Motor neuron (in vitro differentiated cells): Measurements from ENCODE around the gene PTGIR. TPM values are rescaled to one million over a fixed set of nuclear protein-coding genes. Genes with fewer than 3 reads are reported as not detected.

Experiments used
- ATAC-seq, 8 experiments: fragments of 200-7000 bp; cut with Tn5 transposase; replicated peaks in 6 of 8; 2 replicates each; pipeline ENCODE4 v1.8.0; 2021; ENCODE audit warnings: mild to moderate bottlenecking in 8 of 8, moderate library complexity in 8 of 8
- H3K27ac ChIP-seq, 2 donors: fragments of 250-450 bp; sonication (Bioruptor Pico); 2 replicates each; pipeline ENCODE4 v1.9.0; 2021; ENCODE audit warnings: antibody characterized with exemption in 2 of 2, mild to moderate bottlenecking in 2 of 2, moderate library complexity in 1 of 2
- H3K4me1 ChIP-seq, 2 donors: fragments of 250-450 bp; sonication (Bioruptor Pico); replicated peaks in 1 of 2; 2 replicates each; pipeline ENCODE4 v1.6.1; 2021; ENCODE audit warnings: antibody characterized with exemption in 2 of 2, mild to moderate bottlenecking in 2 of 2, moderate library complexity in 1 of 2
- H3K4me3 ChIP-seq, 5 donors: fragments of 250-450 bp; sonication (Bioruptor Pico); 2 replicates each; pipeline ENCODE4 v1.9.0; 2021; ENCODE audit warnings: antibody characterized with exemption in 5 of 5, mild to moderate bottlenecking in 5 of 5, moderate library complexity in 4 of 5
- WGBS, 10 experiments: fragments of 450-650 bp; shearing (Covaris generic); methylation state at CpG; one replicate each; pipeline ENCODE4 v1.0.0; 2022; 5-methylcytosine and 5-hydroxymethylcytosine counted together
- in situ Hi-C, 9 experiments: fragments of 400-800 bp; cut with MboI; loops; one replicate each; pipeline ENCODE4 v1.15.0; 2021; ENCODE audit warnings: low sequenced_read_pairs in 9 of 9, low pct_unique_long_range_greater_than_20kb in 2 of 9; ENCODE audit not compliant: unreplicated experiment in 9 of 9
- total RNA-seq, 8 experiments: library from RNA; unstranded; fragments of 300-600 nt; gene quantifications; 2 replicates each; pipeline versions ENCODE4 v1.2.3 to v1.2.4, GENCODE V29; 2022

PTGIR gene, protein sequence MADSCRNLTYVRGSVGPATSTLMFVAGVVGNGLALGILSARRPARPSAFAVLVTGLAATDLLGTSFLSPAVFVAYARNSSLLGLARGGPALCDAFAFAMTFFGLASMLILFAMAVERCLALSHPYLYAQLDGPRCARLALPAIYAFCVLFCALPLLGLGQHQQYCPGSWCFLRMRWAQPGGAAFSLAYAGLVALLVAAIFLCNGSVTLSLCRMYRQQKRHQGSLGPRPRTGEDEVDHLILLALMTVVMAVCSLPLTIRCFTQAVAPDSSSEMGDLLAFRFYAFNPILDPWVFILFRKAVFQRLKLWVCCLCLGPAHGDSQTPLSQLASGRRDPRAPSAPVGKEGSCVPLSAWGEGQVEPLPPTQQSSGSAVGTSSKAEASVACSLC
- 1 to 10 TPM in 1 of 8 experiments, under 1 TPM in 6, not detected in 1; 0.27 to 1.7 (median 0.51) TPM for total RNA-seq

DNA sequence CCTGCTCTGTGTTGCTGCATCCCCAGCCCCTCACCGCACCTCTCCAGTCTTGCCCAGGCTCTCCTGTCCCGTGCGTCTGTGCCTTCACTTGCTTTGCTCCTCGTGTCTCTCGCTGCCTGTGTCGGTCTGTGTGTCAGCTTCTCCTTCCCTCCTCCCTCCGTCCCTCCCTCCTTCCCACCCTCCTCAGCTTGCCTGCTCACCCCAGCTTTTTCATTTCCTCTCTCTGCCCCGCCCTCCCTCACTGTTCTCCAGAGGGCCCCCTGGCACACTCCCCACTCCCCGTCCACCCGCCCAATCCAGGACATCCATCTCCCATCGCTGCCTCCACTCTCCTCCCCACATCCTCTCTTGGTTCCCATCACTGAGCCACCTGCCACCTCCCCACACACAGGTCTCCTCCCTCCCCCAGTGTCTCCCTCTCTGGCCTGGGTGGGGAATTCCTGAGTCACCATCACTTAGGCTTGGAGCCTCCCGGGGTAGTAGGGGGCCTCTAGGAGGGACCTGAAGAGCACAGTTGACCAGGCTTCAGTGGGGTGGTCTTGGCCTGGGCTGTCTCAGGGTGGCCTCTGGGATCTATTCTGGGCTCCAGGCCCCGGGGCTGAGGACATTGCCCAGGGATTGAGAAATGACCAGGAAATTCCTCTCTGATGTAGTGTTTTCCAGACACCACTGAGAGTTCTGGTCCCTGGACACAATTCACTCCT is at the start of gene PTGIR:
Gene PTGIR, minus strand, starts transcription at position 132 of the 704 bp plus-strand sequence. CDS start 864 bp downstream, outside the sequence.
- H3K27ac ChIP-seq = no peak within 1 kb of the TSS
- in situ Hi-C loops = loop anchor here in 1 of 9 experiments (25.0 kb wide), 1 partner anchor 212 kb away; no protein-coding TSS in a partner anchor
- no peak within 1 kb of the TSS for H3K4me3 ChIP-seq
- peaks cover 23 to 32% of the 10 kb centered on the region in 2 donors for H3K4me1 ChIP-seq
- 63 to 100% methylated on average over 1 of the region's 13 CpGs; no CpG with 5 or more reads in 8 of the 10 experiments for WGBS, 10 experiments
- peak; percentile 76 to 91 (median 84) for ATAC-seq

DNA sequence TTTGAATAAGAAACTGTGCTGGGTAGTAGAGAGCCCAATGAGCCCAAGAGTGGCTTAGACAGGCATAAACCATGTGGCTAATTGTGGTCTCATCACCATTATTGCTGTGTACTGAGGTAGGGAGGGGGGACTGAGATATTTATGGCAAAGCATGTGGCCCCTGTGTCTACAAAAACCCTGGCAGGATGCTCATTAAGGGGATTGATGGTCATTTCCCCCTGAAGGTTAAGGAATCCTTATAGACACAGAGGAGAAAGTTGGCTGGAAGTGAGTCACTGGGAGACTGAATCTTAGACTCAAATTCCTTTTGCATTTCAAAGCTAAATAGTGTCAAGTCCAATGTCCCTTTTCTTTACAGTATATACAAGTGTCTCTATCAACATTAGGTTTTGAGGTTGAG is 45.9 kb upstream of the PTGIR start:
- Histone ChIP-seq H3K27ac (no peak overlapping the region), H3K4me3 (no peak overlapping the region), H3K4me1 (no peaks in the 10 kb centered on the region)
- ATAC-seq = peak in 5 of 8 experiments; percentile 25 to 71 (median 50)
- in situ Hi-C loops = loop anchor here in 1 of 9 experiments (25.0 kb wide), 1 partner anchor 134 kb away; no protein-coding TSS in a partner anchor

DNA sequence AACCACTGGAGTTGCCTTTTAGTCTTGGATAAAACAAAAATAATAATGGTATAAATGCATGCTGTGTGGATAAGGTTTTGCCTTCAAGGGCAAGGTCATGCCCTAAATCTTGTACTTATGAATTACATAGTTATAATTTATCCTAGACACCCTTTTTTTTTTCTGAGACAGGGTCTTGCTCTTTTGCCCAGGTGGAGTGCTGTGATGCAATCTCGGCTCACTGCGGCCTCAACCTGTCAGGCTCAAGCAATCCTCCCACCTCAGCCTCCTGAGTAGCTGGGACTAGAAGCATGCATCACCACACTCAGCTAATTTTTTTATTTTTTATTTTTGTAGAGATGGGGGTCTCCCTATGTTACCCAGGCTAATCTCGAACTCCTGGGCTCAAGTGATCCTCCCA is 43.8 kb upstream of the PTGIR start:
- WGBS, 10 experiments = 33 to 100% (median 86%) methylated on average over 1 to 3 of the region's 3 CpGs; no CpG with 5 or more reads in 3 of the 10 experiments
- Histone ChIP-seq H3K4me1 (no peaks in the 10 kb centered on the region), H3K27ac (no peak overlapping the region), H3K4me3 (no peak overlapping the region)
- no peak for ATAC-seq
- in situ Hi-C loops = loop anchor here in 1 of 9 experiments (10.0 to 25.0 kb wide), 2 partner anchors 54 to 131 kb away; no protein-coding TSS in a partner anchor

DNA sequence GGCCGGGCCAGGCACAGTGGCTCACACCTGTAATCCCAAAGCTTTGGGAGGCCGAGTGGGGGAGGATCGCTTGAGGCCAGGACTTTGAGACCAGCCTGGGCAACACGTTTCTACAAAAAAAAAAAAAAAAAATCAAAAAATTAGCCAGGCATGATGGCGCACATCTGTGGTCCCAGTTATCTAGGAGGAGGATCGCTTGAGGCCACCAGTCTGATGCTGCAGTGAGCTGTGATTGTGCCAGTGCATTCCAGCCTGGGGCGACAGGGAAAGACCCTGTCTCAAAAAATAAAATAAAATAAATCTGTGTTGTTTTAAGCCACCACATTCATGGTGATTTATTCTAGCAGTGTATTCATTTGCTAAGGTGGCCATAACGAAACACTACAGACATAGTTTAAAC is 40.2 kb upstream of the PTGIR start:
- ATAC-seq = no peak
- 50 to 92% (median 81%) methylated on average over 2 to 8 of the region's 8 CpGs; no CpG with 5 or more reads in 3 of the 10 experiments for WGBS, 10 experiments
- in situ Hi-C loops = loop anchor here in 1 of 9 experiments (10.0 to 25.0 kb wide), 2 partner anchors 50 to 128 kb away; no protein-coding TSS in a partner anchor
- Histone ChIP-seq H3K4me3 (no peak overlapping the region), H3K4me1 (peaks cover 2 to 4% of the 10 kb centered on the region in 2 donors), H3K27ac (no peak overlapping the region)

DNA sequence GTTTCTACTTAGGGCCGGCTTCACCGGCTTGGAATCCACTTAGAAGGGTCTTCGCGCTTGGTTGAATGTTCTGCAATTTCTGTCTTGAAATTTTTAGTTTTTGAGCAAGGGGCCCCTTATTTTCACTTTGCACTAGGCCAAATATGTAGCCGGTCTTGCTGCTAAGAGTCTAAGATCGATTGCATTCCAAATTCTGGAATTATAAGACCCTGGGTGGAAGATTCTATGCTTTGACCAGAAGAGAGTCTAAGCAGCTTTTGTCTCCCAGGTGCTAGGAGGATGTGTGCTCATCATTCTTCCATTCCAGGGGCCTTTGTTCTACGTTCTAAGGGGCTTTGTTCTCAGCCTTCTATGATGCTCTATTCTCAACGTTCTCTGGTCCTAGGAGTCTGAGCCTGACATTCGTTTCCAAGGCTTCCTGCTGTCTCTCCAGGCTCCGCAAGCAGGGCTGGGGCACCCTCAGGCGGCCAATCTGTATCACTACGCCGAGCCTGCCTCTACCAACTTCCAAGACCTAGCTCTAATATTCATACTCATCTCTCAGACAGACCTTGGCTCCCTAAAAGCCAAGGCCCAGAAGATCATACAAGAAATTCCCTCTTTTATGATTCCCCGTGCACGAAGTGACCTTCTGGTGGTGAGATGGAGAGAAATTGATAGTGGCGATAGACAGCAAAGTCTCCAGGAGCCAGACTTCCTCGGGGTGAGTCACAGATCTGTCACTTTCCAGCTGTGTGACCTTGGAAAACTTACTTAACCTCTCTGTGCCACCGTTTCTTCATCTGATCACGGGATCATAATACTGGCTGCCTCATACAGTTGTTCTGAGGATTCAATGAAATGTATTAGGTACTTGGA is 37.1 kb upstream of the PTGIR start:
- in situ Hi-C loops = loop anchor here in 1 of 9 experiments (10.0 to 25.0 kb wide), 2 partner anchors 47 to 125 kb away; no protein-coding TSS in a partner anchor
- peak overlapping the region; percentile 18 to 36 (median 32) for H3K4me3 ChIP-seq

DNA sequence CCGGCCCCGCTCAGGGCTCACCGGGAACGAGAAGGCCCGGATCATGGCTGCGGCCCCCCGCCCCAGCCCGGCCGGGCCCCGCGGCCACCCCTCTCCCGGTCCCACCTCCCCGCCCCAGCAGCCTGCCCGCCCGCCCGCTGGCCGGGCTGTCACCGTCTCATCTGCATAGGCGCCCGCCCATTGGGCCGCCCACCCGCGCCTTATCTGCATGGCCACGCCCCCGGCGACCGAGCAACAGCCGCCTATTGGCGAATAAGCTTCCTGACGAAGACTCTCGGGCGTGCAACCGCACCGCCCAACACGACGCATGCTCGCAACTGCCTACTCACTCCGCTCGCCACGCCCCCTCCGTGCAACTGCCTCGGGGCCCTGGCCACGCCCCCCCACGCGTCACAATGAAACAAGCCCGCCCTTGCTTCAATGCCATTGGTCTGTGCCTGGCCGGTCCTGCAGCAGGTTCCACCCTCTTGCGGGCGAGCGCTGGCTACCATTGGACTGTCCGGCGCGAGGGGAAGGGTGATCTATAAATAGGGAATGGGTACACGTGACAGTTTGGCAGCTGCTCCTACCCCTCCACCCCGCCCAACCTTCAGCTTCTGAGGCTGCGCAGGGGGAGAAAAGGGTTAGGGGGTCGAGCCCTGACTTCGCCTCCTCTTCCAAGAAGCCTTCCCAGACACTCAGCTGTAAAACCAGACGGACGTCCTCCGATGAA is 36.3 kb upstream of the PTGIR start, which contains the start of gene DACT3:
Gene DACT3, minus strand, starts transcription at position 163 of the 712 bp plus-strand sequence. Its CDS starts 118 bp downstream, at position 45.
- 0% methylated on average over 2 to 16 of the region's 61 CpGs; no CpG with 5 or more reads in 7 of the 10 experiments for WGBS, 10 experiments
- peaks cover 2 to 11% of the 10 kb centered on the region in 2 donors for H3K4me1 ChIP-seq
- H3K27ac ChIP-seq = peak within 1 kb of the TSS; percentile 75 to 84
- peak; percentile 86 to 93 (median 89) for ATAC-seq
- in situ Hi-C loops = loop anchor here in 1 of 9 experiments (10.0 to 25.0 kb wide), 2 partner anchors 46 to 124 kb away; no protein-coding TSS in a partner anchor
- peak within 1 kb of the TSS; percentile 48 to 80 (median 60) for H3K4me3 ChIP-seq

More for the DNA sequence above, 37.1 kb upstream of the PTGIR start:
- H3K27ac ChIP-seq = peak overlapping the region; percentile 75 to 84
- 0 to 33% (median 11%) methylated on average over 2 to 16 of the region's 19 CpGs; no CpG with 5 or more reads in 1 of the 10 experiments for WGBS, 10 experiments
- H3K4me1 ChIP-seq = peaks cover 2 to 11% of the 10 kb centered on the region in 2 donors
- peak; percentile 25 to 41 (median 35) for ATAC-seq

DNA sequence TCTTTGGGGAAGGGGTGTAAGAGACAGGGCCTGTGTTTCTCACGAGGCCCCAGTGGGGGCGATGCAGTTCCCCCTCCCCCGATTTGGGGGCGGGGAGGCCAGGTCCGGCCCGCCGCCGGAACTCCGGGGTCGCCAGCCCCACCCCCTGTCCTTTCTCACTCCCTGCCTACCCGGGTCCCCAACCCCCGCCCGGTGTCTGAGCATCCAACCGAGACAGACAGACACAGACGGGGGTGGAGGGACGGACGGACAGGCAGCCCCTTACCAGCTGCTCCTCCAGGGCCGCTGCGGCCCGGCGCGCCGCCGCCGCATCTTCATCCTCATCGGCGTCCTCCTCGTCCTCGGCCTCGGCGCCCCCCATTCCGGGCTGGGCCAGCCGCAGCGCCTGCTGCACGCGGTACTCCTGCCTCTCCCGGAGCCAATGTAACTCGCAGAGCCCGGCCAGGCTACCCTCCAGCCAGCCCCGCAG is 35.7 kb upstream of the PTGIR start:
- in situ Hi-C loops = loop anchor here in 1 of 9 experiments (10.0 to 25.0 kb wide), 2 partner anchors 46 to 123 kb away; no protein-coding TSS in a partner anchor
- no CpG with 5 or more reads among the region's 40 CpGs for WGBS, 10 experiments
- peak overlapping the region; percentile 69 to 73 for H3K27ac ChIP-seq
- peak in 1 of 8 experiments; percentile 0 for ATAC-seq
- H3K4me1 ChIP-seq = peaks cover 2 to 11% of the 10 kb centered on the region in 2 donors
- peak overlapping the region; percentile 48 to 80 (median 60) for H3K4me3 ChIP-seq

DNA sequence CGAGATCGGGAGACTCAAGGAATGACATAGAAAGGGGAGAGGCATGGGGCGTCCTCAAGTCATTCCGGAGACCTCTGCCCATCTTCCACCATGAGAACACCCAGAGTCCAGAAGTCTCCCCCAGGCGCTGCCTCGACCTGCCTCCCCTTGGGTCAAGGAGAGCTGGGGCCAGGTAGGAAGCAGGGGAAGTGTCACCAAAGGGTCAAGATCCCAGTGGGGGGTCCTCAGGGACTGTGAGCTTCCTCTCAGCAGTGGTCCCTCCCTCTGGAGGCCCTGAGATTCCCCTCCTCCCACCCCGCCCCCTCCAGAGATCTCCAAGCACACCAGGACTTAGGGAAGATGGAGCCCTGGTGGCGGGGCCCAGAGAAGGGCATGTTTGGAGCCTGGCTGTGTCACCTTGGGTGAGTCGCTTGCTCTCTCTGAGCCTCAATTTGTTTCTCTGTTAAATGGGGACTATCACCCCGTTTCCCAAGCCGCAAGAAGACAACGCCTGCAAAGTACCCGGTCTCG is 35.2 kb upstream of the PTGIR start:
- Histone ChIP-seq H3K4me3 (peak overlapping the region; percentile 48 to 80 (median 60)), H3K4me1 (peaks cover 2 to 13% of the 10 kb centered on the region in 2 donors), H3K27ac (peak overlapping the region in 1 of 2 donors; percentile 4)
- ATAC-seq = no peak
- in situ Hi-C loops = loop anchor here in 1 of 9 experiments (10.0 to 25.0 kb wide), 2 partner anchors 45 to 123 kb away; no protein-coding TSS in a partner anchor
- 0 to 20% (median 10%) methylated on average over 1 to 2 of the region's 14 CpGs; no CpG with 5 or more reads in 6 of the 10 experiments for WGBS, 10 experiments

DNA sequence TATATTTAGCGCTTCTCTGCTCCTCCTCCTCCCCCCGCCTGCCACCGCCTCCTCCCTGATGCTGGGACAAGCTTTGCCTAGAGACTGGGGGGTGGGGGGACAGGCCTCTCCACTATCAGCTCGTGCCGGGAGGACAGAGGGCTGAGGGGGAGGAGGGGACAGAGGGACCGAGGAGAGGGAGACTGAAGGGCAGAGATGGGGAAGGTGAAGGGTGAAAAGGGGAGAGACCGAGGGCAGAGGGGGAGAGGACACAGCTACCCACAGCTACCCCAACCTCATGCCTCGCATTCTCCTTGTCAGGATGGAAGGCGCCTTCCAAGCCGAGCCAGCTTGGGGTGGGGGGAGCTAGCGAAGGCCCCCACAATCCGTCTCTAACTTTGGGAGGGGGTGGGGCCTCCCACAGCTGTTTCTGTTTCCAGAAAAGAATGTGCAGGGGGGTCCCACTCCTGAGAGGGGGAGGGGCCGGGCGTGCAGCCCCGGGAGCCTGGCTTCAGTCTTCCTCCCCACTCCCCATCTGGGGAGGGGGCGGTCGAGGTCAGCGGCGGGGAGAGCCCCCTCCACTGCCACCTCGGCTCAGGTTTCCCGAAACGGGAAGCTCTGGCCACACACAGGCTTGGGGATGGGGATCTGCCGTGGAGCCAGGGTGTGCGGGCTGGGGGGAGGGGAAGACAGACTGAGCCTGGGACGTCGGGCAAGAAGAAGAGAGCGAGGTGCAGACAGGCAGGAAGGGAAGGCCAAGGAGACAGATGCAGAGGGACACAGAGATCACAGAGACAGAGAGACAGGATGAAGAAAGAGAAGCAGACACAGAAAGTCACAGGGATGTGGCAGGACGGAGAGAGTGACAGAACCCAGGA is 34.5 kb upstream of the PTGIR start:
- H3K27ac ChIP-seq = peak overlapping the region in 1 of 2 donors; percentile 4
- H3K4me1 ChIP-seq = peaks cover 5 to 19% of the 10 kb centered on the region in 2 donors
- 0% methylated on average over 3 of the region's 28 CpGs; no CpG with 5 or more reads in 9 of the 10 experiments for WGBS, 10 experiments
- in situ Hi-C loops = loop anchor here in 1 of 9 experiments (10.0 to 25.0 kb wide), 2 partner anchors 45 to 122 kb away; no protein-coding TSS in a partner anchor
- peak in 1 of 8 experiments; percentile 4 for ATAC-seq
- peak overlapping the region; percentile 48 to 80 (median 60) for H3K4me3 ChIP-seq

DNA sequence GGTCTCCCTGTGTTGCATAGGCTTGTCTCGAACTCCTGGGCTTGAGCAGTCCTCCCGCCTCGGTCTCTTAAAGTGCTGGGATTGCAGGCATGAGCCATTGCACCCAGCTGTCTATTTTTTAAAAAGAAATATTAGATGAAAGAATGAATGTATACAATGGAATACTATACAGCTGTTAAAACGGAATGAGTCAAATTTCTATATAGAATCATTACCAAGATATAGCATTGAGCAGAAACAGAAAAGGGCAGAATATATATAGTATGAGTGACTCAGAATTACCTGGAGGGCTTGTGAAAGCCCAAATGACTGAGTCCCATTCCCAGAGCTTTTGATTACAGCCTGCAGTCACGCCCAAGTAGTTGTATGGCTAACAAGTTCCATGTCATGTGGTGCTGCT is 31.7 kb upstream of the PTGIR start:
- in situ Hi-C loops = loop anchor here in 1 of 9 experiments (25.0 kb wide), 1 partner anchor 119 kb away; no protein-coding TSS in a partner anchor
- no peak for ATAC-seq
- WGBS, 10 experiments = 81 to 100% (median 92%) methylated on average over 1 to 5 of the region's 5 CpGs

More for the DNA sequence above, 31.7 kb upstream of the PTGIR start:
- no peak overlapping the region for H3K27ac ChIP-seq
- no peak overlapping the region for H3K4me3 ChIP-seq
- H3K4me1 ChIP-seq = peaks cover 3 to 20% of the 10 kb centered on the region in 2 donors
